Thymus (tissue), 11 donors: ENCODE results near the gene KIF26A. TPM values are rescaled to one million over a fixed set of nuclear protein-coding genes. Genes with fewer than 3 reads are reported as not detected.
A peak's percentile ranks its signal among the peaks of the same experiment; 100 is the strongest.

Source experiments
- DNase-seq, 9 donors: peaks; one replicate each; pipeline ENCODE4 v3.0.0-alpha.2; 2013; ENCODE audit warnings: low spot score in 9 of 9, low read depth in 6 of 9, missing footprints in 1 of 9
- H3K27ac ChIP-seq, 2 donors: one replicate each; pipeline ENCODE4 v1.5.1; 2013; ENCODE audit warnings: control low read depth in 1 of 2, low read depth in 1 of 2, low read length in 1 of 2, mild to moderate bottlenecking in 1 of 2, moderate library complexity in 1 of 2
- H3K27me3 ChIP-seq, 2 donors: one replicate each; pipeline ENCODE4 v1.5.1; 2013; ENCODE audit warnings: low read length in 1 of 2; ENCODE audit not compliant: control insufficient read depth in 2 of 2, insufficient read depth in 1 of 2
- H3K36me3 ChIP-seq, 2 donors: one replicate each; pipeline ENCODE4 v1.5.1; 2013; ENCODE audit warnings: low read length in 1 of 2, mild to moderate bottlenecking in 1 of 2, moderate library complexity in 1 of 2; ENCODE audit not compliant: control insufficient read depth in 2 of 2, insufficient read depth in 2 of 2
- H3K4me1 ChIP-seq, 2 donors: one replicate each; pipeline ENCODE4 v1.5.1; 2013; ENCODE audit warnings: low read length in 2 of 2; ENCODE audit not compliant: control insufficient read depth in 2 of 2, insufficient read depth in 2 of 2
- H3K4me3 ChIP-seq, 2 donors: one replicate each; pipeline ENCODE4 v1.5.1; 2013; ENCODE audit warnings: low read length in 2 of 2, control low read depth in 1 of 2, mild to moderate bottlenecking in 1 of 2
- H3K9me3 ChIP-seq, 2 donors: one replicate each; pipeline ENCODE4 v1.5.1; 2013; ENCODE audit warnings: low read length in 1 of 2, mild to moderate bottlenecking in 1 of 2; ENCODE audit not compliant: control insufficient read depth in 2 of 2, insufficient read depth in 1 of 2
- WGBS: extraction: QIAGEN DNeasy Blood & Tissue Kit; methylation state at CpG from one replicate; pipeline ENCODE4 v1.1.7; 2013; 5-methylcytosine and 5-hydroxymethylcytosine counted together
- polyA plus RNA-seq: library from polyadenylated mRNA; stranded (reverse); fragments of 200-250 nt; gene quantifications from one replicate; pipeline ENCODE4 v1.2.3, GENCODE V29; 2013
- total RNA-seq: library from RNA; stranded (reverse); fragments of 120-200 nt; gene quantifications from one replicate; pipeline ENCODE4 v1.2.4, GENCODE V29; 2013
- donor health status: healthy.

The KIF26A gene
- total and polyA plus RNA-seq, 2 donors = 1.7 TPM

DNA sequence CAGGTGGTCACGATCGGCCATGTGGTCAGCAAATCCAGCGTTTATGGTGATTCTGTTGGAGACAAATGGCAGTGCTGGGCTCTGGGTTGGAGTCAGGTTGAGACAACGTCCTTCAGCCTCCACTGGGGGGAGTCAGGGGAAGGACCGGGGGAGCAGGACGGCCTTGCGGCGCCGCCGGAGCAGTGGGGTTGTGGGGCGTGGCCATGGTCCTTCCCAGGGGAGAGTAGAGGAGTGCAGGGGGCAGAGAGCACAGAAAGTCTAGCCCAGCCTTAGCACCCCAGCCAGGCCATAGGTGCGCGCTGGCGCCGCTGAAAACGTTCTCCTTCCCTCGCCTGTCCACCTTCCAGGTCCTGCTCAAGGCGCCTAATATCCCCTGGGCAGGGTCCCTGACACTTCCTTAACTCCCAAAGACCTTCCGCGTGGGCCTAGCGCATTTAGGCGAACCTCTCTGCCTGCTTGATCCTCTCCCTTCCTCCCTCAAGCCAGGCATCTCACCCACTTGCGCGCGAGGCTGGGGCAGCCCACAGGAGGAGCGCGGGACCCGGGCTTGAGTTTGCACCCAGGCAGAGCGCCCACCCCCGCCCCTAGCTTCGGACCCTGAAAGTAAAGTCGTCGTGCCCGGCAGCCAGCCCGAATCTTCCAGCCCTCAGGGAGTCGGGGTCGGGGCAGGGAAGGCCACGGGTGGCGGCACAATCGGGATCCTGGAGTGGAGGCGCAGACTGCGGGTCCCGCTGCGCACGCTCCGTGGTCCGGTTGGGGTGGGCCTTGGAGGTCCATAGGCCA is 3.1 kb upstream of the KIF26A start:
- H3K4me1 ChIP-seq = peaks cover 0 to 7% of the 10 kb centered on the region in 2 donors
- WGBS = 6% methylated on average over 47 of the region's 47 CpGs
- peaks cover 68 to 75% of the 10 kb centered on the region in 2 donors for H3K27me3 ChIP-seq
- no peak overlapping the region for H3K27ac ChIP-seq
- peaks cover 1 to 10% of the 10 kb centered on the region in 2 donors for H3K9me3 ChIP-seq
- H3K36me3 ChIP-seq = no peaks in the 10 kb centered on the region
- no peak overlapping the region for H3K4me3 ChIP-seq
- DNase-seq = no peak

DNA sequence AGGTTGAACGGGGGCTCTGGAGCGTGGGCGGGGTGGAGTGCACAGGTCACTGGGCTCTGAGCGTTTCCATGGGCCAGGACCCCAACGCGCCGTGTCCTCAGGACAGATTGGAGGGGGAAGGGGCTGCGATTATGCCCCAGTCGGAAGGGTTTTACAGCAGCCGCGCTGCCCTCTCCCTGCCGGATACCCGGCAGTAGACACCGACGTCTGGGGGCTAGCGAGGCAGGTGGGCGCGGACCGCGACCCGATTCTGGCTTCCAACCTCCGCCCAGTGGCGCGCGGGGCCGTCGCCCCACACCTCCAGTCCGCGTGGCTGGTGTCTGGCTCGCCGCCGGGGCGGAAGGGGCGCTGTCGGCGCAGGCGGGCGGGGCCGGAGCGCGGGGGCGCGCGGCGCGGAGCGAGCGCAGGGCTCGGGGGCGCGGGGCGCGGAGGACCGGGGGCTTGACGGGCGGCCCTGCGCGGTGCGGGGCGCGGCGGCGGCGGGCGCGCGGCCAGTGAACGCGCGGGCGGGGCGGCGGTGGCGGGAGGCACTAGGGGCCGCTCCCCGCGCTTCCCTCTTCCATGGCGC is 2.4 kb upstream of the KIF26A start:
- Histone ChIP-seq H3K4me3 (peak overlapping the region in 1 of 2 donors; percentile 28), H3K36me3 (no peaks in the 10 kb centered on the region), H3K27ac (no peak overlapping the region), H3K9me3 (peaks cover 1 to 4% of the 10 kb centered on the region in 2 donors), H3K27me3 (peaks cover 75 to 80% of the 10 kb centered on the region in 2 donors), H3K4me1 (peaks cover 0 to 7% of the 10 kb centered on the region in 2 donors)
- no peak for DNase-seq
- WGBS = under 1% methylated on average over 77 of the region's 78 CpGs

DNA sequence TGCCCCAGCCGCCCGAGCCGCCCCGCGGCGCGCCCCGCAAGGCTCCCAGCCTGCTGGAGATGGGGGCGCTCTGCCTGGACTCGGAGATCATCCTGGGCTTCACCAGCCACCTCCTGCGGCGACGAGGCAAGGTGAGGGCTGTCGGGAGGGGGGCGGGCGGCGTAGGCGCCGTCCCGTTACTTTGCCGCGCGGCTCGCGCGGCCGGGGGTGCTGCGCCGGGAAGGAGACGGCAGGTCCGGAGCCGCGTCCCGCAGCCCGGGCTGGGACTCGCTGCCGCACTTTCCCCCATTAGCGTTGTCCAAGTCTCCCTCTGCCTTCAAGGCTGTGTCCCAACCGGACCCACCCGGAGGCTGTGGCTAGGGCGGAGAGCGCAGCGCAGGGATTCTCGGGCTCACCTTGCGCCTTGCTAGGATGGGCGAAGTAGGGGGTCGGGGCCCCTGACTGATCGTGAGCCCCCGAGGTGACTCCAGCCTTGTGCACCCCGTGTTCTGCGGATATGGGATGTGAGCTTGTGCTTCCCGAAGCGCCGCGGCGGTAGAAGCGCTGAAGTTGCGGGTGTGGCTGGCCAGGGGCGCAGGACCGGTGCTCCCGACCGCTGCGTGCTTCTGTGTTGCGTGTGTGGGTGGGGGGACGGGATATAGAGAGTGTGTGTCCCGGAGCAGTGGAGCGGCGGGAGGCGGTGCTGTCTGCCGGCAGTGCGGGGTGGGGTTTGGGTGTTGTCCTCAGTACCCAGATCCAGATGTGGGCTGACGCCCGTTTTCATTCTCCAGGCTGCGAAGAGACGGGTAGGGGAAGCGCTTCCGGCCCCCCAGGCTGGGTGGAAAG is 1.7 kb upstream of the KIF26A start:
- no peak for DNase-seq
- Histone ChIP-seq H3K36me3 (no peaks in the 10 kb centered on the region), H3K27ac (no peak overlapping the region), H3K4me1 (peaks cover 0 to 7% of the 10 kb centered on the region in 2 donors), H3K27me3 (peaks cover 76 to 78% of the 10 kb centered on the region in 2 donors), H3K9me3 (peaks cover 0 to 1% of the 10 kb centered on the region in 2 donors), H3K4me3 (peak overlapping the region in 1 of 2 donors; percentile 28)
- 5% methylated on average over 77 of the region's 77 CpGs for WGBS

DNA sequence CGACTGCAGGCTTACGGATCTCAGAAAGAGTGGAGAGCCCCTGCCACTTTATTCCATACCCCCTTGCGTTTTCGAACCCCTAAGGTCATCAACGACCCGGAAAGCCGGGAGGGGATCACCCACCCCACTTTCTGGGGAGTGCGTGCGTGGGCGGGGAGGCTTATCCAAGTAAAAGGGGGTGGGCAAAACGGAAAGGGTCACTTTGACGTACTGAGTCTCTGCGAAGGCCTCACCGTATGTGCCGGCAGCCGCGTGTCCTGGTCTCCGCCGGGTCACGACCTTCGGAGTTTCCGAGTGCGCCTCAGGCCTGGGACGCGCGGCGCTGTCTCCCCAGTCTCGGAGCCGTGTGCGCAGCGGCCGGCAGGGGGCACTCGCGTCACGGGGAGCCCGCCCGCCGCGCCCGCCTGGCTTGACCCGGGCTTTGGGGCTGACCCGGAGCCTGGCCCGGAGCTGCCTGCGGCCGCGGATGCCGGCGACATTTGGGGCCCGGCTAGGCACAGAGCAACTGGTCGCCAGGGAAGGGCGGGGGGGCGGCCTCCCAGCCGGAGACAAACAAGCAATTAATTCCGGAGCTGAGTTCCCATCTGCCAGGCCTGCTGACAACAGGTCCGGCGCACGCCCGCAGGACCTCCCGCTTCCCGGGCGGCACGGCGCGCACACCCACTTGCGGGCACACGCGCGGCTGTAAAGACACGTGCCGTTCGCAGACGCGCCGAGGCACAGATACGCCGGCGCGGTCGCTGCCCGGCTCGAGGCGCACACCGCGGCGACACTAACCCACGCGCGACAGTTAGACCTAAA is 890 bp upstream of the KIF26A start:
- Histone ChIP-seq H3K27ac (no peak overlapping the region), H3K4me3 (peak overlapping the region in 1 of 2 donors; percentile 43), H3K9me3 (peaks cover 0 to 1% of the 10 kb centered on the region in 2 donors), H3K4me1 (peaks cover 0 to 7% of the 10 kb centered on the region in 2 donors), H3K36me3 (no peaks in the 10 kb centered on the region), H3K27me3 (peaks cover 73 to 76% of the 10 kb centered on the region in 2 donors)
- peak in 4 of 9 donors; percentile 11 to 38 (median 22) for DNase-seq
- WGBS = 2% methylated on average over 88 of the region's 88 CpGs

DNA sequence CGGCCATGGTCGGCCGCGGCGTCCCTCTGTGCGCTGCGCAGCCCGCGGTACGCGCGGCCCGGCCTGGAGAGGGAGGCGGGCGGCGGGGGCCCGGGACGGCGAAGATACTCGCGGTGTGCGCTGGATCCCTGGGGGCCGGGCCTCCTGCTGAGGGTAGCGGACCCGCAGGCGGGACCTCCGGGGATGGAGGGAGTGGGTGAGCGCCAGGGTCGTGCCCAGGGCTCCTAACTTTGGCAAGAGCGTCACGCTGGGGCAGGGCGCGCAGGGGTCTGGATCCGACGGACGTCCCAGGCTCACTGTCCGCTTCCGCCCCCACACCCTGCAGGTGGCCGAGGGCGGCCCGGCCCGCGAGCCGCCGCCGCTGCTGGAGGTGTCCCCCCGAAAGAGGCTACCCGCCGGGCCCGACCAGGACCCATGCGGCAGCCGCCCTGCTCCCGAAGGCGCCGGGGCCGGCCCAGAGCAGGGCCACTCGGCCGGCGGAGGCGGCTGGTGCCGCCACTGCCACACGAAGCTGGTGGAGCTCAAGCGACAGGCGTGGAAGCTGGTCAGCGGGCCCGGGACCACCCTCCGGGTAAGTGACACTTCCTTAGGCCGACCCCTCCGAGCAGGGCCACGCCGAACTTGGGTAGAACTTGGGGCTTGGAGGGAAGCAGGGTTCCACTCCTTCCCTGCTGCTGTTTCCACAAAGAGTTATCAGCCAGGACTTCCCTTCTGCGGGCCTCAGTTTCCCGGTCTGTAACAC is 502 bp downstream of the KIF26A start:
- DNase-seq = no peak
- Histone ChIP-seq H3K4me1 (peaks cover 0 to 7% of the 10 kb centered on the region in 2 donors), H3K9me3 (peaks cover 0 to 1% of the 10 kb centered on the region in 2 donors), H3K27me3 (peaks cover 65 to 68% of the 10 kb centered on the region in 2 donors), H3K4me3 (peak overlapping the region in 1 of 2 donors; percentile 43), H3K36me3 (no peaks in the 10 kb centered on the region), H3K27ac (no peak overlapping the region)
- 4% methylated on average over 73 of the region's 73 CpGs for WGBS

DNA sequence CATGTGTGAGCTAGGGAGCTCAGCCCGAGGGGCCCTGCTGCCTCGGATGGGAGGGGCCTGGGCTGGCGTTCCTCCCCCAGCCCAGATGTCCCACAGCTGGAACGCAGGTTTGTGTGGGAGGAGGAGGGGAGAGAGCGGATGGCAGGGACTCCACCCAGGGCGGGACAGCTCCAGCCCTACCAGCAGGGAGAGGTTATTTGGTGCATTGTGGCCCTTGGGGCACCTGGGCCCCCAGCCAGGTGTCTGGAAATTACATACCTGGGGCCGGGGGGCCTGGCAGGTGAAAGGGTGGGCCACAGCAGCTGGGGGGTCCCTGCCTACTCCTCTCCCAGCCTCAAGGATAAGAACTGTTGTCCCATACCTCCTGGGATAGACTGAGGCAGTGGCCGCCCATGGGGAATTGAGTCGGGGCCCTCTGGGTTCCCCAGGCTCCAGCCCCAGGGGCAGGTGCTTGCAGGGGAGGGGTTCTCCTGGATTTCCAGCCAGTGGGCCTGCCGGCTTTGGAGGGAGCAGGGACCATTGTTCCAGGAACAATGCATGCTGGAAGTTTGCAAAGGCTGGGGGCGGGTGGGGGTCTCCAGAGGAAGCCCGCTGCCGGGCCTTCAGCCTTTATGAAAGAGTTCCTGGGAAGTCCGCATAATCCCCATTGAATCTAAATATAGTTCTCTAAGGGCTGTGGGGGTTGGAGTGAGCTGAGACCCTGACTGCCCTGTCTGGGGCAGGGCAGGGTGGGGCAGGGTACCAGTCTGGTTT is 1.2 kb downstream of the KIF26A start:
- H3K4me1 ChIP-seq = peaks cover 0 to 7% of the 10 kb centered on the region in 2 donors
- H3K9me3 ChIP-seq = peaks cover 0 to 1% of the 10 kb centered on the region in 2 donors
- no peak for DNase-seq
- H3K27me3 ChIP-seq = peaks cover 58 to 64% of the 10 kb centered on the region in 2 donors
- no peak overlapping the region for H3K4me3 ChIP-seq
- WGBS = 77% methylated on average over 14 of the region's 14 CpGs
- no peak overlapping the region for H3K27ac ChIP-seq
- no peaks in the 10 kb centered on the region for H3K36me3 ChIP-seq

DNA sequence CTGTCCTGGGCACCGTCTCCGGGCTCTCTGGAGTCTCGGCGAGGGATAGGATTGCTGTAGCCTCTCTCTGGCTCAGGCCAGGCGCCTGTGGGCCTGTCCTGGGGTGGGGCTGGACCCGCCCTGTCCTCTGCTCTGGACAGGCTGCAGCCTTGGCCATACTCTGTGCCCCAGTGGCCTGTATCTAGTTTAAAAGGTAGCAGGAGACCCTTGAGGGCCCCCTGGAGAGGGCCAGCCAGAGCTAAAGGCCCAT is 1.8 kb downstream of the KIF26A start:
- no peaks in the 10 kb centered on the region for H3K36me3 ChIP-seq
- H3K9me3 ChIP-seq = peaks cover 0 to 1% of the 10 kb centered on the region in 2 donors
- H3K4me3 ChIP-seq = no peak overlapping the region
- peaks cover 0 to 7% of the 10 kb centered on the region in 2 donors for H3K4me1 ChIP-seq
- WGBS = 91% methylated on average over 6 of the region's 6 CpGs
- no peak for DNase-seq
- peaks cover 53 to 59% of the 10 kb centered on the region in 2 donors for H3K27me3 ChIP-seq
- H3K27ac ChIP-seq = no peak overlapping the region
